GM21576 (cell line): ENCODE results near the gene FRMPD2.
"Not testable (repeated sequence)": the region's sequence is repeated elsewhere in the genome, so short reads cannot be mapped to it uniquely, and the experiment has no call there.

Source experiments
- ATAC-seq: cut with Tn5 transposase; IDR thresholded peaks from one replicate; pipeline ENCODE4 v1.9.1; 2021; ENCODE audit warnings: mild to moderate bottlenecking, moderate library complexity; ENCODE audit not compliant: unreplicated experiment

FRMPD2 gene

GRCh38 chr10:48209241-48209640, 65.3 kb downstream of the FRMPD2 start:
- no peak for ATAC-seq

GRCh38 chr10:48207853-48208252, 66.6 kb downstream of the FRMPD2 start:
- no peak for ATAC-seq

- no peak for ATAC-seq
These were observed 67.8 kb downstream of the FRMPD2 start for GRCh38 chr10:48206482-48207250.

- no peak for ATAC-seq
These were observed 68.6 kb downstream of the FRMPD2 start for GRCh38 chr10:48205918-48206317.

GRCh38 chr10:48199580-48200377, 74.7 kb downstream of the FRMPD2 start:
- ATAC-seq: no peak

- no peak for ATAC-seq
These were observed 77.1 kb downstream of the FRMPD2 start for GRCh38 chr10:48197236-48197899.

GRCh38 chr10:48195803-48196202, 78.7 kb downstream of the FRMPD2 start:
- ATAC-seq: no peak

GRCh38 chr10:48194830-48195229, 79.7 kb downstream of the FRMPD2 start:
- ATAC-seq: no peak

- ATAC-seq: no peak
These were observed 80.9 kb downstream of the FRMPD2 start for GRCh38 chr10:48193556-48193955.

- ATAC-seq: no peak
These were observed 81.5 kb downstream of the FRMPD2 start for GRCh38 chr10:48192881-48193450.

- ATAC-seq: no peak
These were observed 86.6 kb downstream of the FRMPD2 start for GRCh38 chr10:48187713-48188485.

- no peak for ATAC-seq
These were observed 87.4 kb downstream of the FRMPD2 start for GRCh38 chr10:48187126-48187525.

GRCh38 chr10:48186264-48186804, 88.2 kb downstream of the FRMPD2 start:
- ATAC-seq: not testable (repeated sequence)

- no peak for ATAC-seq
These were observed 90.3 kb downstream of the FRMPD2 start for GRCh38 chr10:48184224-48184623.

GRCh38 chr10:48172715-48173114, 101.8 kb downstream of the FRMPD2 start:
- ATAC-seq: not testable (repeated sequence)

GRCh38 chr10:48160670-48161069, 113.8 kb downstream of the FRMPD2 start:
- ATAC-seq: not testable (repeated sequence)

GRCh38 chr10:48160163-48160562, 114.3 kb downstream of the FRMPD2 start:
- ATAC-seq: not testable (repeated sequence)

GRCh38 chr10:48154211-48155140, 120.0 kb downstream of the FRMPD2 start:
- ATAC-seq: not testable (repeated sequence)

GRCh38 chr10:48147643-48148042, 126.9 kb downstream of the FRMPD2 start:
- ATAC-seq: not testable (repeated sequence)
